ENCODE data around the gene SLC30A7.
"Not testable (repeated sequence)": the region's sequence is repeated elsewhere in the genome, so short reads cannot be mapped to it uniquely, and the experiment has no call there.

Gene SLC30A7

DNA sequence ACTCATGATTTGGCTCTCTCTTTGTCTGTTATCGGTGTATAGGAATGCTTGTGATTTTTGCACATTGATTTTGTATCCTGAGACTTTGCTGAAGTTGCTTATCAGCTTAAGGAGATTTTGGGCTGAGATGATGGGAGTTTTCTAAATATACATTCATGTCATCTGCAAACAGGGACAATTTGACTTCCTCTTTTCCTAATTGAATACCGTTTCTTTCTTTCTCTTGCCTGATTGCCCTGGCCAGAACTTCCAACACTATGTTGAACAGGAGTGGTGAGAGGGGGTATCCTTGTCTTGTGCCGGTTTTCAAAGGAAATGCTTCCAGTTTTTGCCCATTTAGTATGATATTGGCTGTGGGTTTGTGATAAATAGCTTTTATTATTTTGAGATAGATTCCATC is 50.2 kb downstream of the SLC30A7 start:
- H3K27me3 ChIP-seq (ENCODE audit: control insufficient read depth, insufficient read depth, low read length); H3K9ac ChIP-seq (ENCODE audit: low read depth, low read length); H3K36me3 ChIP-seq (ENCODE audit: control insufficient read depth, insufficient read depth, low read length); H3K9me3 ChIP-seq (ENCODE audit: control insufficient read depth, insufficient read depth, low read length); H3K4me3 ChIP-seq (ENCODE audit: low read depth, low read length): not testable (repeated sequence)
- peaks cover 18% of the 10 kb centered on the region for H3K4me1 ChIP-seq (ENCODE audit: control insufficient read depth, insufficient read depth, low read length)

DNA sequence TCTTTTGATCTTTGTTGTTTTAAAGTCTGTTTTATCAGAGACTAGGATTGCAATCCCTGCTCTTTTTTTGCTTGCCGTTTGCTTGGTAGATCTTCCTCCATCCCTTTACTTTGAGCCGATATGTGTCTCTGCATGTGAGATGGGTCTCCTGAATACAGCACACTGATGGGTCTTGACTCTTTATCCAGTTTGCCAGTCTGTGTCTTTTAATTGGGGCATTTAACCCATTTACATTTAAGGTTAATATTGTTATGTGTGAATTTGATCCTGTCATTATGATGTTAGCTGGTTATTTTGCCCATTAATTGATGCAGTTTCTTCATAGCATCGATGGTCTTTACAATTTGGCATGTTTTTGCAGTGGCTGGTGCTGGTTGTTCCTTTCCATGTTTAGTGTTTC is 51.9 kb downstream of the SLC30A7 start:
- H3K9ac ChIP-seq (ENCODE audit: low read depth, low read length); H3K27me3 ChIP-seq (ENCODE audit: control insufficient read depth, insufficient read depth, low read length); H3K9me3 ChIP-seq (ENCODE audit: control insufficient read depth, insufficient read depth, low read length); H3K4me3 ChIP-seq (ENCODE audit: low read depth, low read length); H3K36me3 ChIP-seq (ENCODE audit: control insufficient read depth, insufficient read depth, low read length): not testable (repeated sequence)
- H3K4me1 ChIP-seq (ENCODE audit: control insufficient read depth, insufficient read depth, low read length), result peaks cover 28% of the 10 kb centered on the region

DNA sequence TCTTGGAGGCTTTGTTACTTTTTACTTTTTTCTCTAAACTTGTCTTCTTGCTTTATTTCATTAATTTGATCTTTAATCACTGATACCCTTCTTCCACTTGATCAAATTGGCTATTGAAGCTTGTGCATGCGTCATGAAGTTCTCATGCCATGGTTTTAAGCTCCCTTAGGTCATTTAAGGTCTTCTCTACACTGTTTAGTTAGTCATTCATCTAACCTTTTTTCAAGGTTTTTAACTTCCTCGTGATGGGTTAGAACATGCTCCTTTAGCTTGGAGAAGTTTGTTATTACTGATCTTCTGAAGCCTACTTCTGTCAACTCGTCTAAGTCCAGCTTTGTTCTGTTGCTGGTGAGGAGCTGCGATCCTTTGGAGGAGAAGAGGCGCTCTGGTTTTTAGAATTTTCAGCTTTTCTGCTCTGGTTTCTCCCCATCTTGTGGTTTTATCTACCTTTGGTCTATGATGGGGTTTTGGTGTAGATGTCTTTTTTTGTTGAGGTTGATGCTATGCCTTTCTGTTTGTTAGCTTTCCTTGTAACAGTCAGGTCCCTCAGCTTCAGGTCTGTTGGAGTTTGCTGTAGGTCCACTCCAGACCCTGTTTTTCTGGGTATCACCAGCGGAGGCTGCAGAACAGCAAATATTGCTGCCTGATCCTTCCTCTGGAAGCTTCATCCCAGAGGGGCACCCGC is 53.0 kb downstream of the SLC30A7 start:
- H3K27me3 ChIP-seq (ENCODE audit: control insufficient read depth, insufficient read depth, low read length); H3K9me3 ChIP-seq (ENCODE audit: control insufficient read depth, insufficient read depth, low read length); H3K36me3 ChIP-seq (ENCODE audit: control insufficient read depth, insufficient read depth, low read length); H3K9ac ChIP-seq (ENCODE audit: low read depth, low read length); H3K4me3 ChIP-seq (ENCODE audit: low read depth, low read length): not testable (repeated sequence)
- H3K4me1 ChIP-seq (ENCODE audit: control insufficient read depth, insufficient read depth, low read length), result peaks cover 38% of the 10 kb centered on the region

DNA sequence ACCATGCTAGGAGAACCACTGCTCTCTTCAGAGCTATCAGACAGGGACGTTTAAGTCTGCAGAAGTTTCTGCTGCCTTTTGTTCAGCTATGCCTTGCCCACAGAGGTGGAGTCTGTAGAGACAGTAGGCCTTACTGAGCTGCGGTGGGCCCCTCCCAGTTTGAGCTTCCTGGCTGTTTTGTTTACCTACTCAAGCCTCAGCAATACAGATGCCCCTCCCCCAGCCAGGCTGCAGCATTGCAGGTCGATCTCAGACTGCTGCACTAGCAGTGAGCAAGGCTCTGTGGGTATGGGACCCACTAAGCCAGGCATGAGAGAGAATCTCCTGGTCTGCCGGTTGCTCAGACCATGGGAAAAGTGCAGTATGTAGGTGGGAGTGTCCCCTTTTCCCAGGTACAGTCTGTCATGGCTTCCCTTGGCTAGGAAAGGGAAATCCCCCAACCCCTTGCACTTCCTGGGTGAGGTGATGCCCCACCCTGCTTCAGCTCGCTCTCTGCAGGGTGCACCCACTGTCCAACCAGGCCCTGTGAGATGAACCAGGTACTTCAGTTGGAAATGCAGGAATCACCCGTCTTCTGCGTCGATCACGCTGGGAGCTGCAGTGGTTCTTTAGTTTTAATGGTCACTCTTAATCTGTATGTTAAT is 53.7 kb downstream of the SLC30A7 start:
- not testable (repeated sequence) for H3K27me3 ChIP-seq (ENCODE audit: control insufficient read depth, insufficient read depth, low read length); H3K9me3 ChIP-seq (ENCODE audit: control insufficient read depth, insufficient read depth, low read length); H3K36me3 ChIP-seq (ENCODE audit: control insufficient read depth, insufficient read depth, low read length)
- H3K4me3 ChIP-seq (ENCODE audit: low read depth, low read length), result peak overlapping the region; percentile 37
- H3K4me1 ChIP-seq (ENCODE audit: control insufficient read depth, insufficient read depth, low read length), result peaks cover 44% of the 10 kb centered on the region
- H3K9ac ChIP-seq (ENCODE audit: low read depth, low read length), result peak overlapping the region; percentile 12

DNA sequence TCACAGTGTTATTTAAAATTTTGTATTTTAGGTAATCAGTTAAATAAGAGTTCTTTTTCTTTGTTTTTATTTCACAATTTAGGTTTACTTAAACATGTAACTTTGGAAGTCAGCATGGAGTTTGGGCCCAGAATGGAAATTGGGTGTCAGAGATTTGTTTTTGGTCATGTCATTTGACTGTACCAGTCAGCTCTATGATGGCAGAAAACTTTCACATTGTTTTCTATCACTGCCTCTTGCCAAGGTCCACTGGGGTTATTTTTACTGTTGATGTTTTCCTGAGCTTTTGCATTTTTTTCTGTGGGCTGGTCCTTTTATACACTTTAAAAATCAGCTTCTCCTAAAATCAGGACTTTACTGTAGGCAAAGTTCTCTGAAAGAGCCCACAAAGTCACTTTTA is 54.4 kb downstream of the SLC30A7 start:
- Histone ChIP-seq H3K9ac (ENCODE audit: low read depth, low read length) (no peak overlapping the region), H3K9me3 (ENCODE audit: control insufficient read depth, insufficient read depth, low read length) (no peaks in the 10 kb centered on the region), H3K4me3 (ENCODE audit: low read depth, low read length) (no peak overlapping the region), H3K27me3 (ENCODE audit: control insufficient read depth, insufficient read depth, low read length) (no peaks in the 10 kb centered on the region), H3K4me1 (ENCODE audit: control insufficient read depth, insufficient read depth, low read length) (peaks cover 48% of the 10 kb centered on the region), H3K36me3 (ENCODE audit: control insufficient read depth, insufficient read depth, low read length) (no peaks in the 10 kb centered on the region)

DNA sequence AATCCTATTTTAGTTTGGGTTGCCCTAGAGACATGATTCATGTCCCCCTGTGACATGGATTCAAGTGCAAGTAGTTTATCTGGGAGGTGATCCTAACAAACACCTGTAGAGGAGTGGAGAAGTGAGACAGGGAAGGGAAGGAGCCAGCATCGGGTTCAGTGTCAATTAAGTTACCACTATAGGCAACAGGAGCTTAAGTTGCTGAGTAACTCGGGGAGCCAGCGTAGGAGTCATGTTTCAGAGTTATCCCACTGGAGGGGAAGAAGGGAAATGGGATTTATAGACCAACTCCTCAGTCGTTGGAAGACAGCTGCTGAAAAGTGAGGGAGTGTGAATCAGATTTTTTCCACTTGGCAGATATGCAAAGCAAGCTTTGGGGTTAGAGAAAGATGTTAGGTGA is 54.9 kb downstream of the SLC30A7 start:
- Histone ChIP-seq H3K4me3 (ENCODE audit: low read depth, low read length) (no peak overlapping the region), H3K9ac (ENCODE audit: low read depth, low read length) (no peak overlapping the region), H3K4me1 (ENCODE audit: control insufficient read depth, insufficient read depth, low read length) (peaks cover 52% of the 10 kb centered on the region)

DNA sequence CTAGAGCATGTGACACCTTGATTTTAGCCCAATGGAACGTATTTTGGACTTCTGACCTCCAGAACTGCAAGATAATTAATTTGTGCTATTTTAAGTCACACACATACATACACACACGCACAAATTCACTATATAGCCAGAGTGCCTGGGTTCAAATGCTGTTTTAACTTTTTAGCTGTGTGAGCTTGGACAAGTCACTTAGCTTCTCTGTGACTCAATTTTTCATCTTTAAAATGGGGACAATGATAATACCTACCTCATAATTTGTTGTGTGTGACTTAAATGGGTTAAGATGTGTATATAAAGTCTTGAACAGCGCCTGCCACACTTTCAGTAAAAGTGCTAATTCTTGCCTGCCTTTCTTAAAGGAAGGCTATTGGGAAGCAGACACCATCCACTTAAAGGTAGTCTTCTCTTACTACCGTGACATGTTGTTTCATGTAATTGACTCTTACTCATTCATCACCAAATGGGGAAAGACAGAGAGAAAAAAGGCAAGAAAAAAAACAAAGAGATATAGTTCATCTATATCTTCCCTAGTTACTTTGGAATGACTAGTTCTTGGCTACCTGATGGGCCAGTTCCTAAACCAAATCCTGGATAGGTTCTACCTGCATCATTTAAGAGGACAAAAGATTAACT is 56.3 kb downstream of the SLC30A7 start:
- Histone ChIP-seq H3K4me3 (ENCODE audit: low read depth, low read length) (no peak overlapping the region), H3K27me3 (ENCODE audit: control insufficient read depth, insufficient read depth, low read length) (no peaks in the 10 kb centered on the region), H3K9me3 (ENCODE audit: control insufficient read depth, insufficient read depth, low read length) (no peaks in the 10 kb centered on the region), H3K4me1 (ENCODE audit: control insufficient read depth, insufficient read depth, low read length) (peaks cover 52% of the 10 kb centered on the region), H3K36me3 (ENCODE audit: control insufficient read depth, insufficient read depth, low read length) (no peaks in the 10 kb centered on the region), H3K9ac (ENCODE audit: low read depth, low read length) (no peak overlapping the region)

More for the DNA sequence above, 54.9 kb downstream of the SLC30A7 start:
- H3K36me3 ChIP-seq (ENCODE audit: control insufficient read depth, insufficient read depth, low read length), result no peaks in the 10 kb centered on the region
- H3K9me3 ChIP-seq (ENCODE audit: control insufficient read depth, insufficient read depth, low read length), result no peaks in the 10 kb centered on the region
- no peaks in the 10 kb centered on the region for H3K27me3 ChIP-seq (ENCODE audit: control insufficient read depth, insufficient read depth, low read length)

DNA sequence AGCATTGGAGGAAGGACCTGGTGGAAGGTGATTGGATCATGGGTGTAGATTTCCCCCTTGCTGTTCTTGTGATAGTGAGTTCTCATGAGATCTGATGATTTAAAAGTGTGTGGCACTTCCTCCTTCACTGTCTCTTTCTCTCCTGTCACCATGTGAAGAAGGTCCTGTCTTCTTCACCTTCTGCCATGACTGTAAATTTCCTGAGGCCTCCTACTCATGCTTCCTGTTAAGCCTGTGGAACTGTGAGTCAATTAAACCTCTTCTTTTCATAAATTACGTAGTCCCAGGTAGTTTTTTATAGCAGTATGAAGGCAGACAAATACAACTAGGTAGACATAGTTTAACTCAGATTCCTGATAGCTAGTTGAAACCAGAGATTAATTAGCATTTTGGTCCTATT is 57.1 kb downstream of the SLC30A7 start:
- not testable (repeated sequence) for H3K36me3 ChIP-seq (ENCODE audit: control insufficient read depth, insufficient read depth, low read length); H3K4me3 ChIP-seq (ENCODE audit: low read depth, low read length); H3K27me3 ChIP-seq (ENCODE audit: control insufficient read depth, insufficient read depth, low read length); H3K9ac ChIP-seq (ENCODE audit: low read depth, low read length); H3K9me3 ChIP-seq (ENCODE audit: control insufficient read depth, insufficient read depth, low read length)
- H3K4me1 ChIP-seq (ENCODE audit: control insufficient read depth, insufficient read depth, low read length), result peaks cover 52% of the 10 kb centered on the region

DNA sequence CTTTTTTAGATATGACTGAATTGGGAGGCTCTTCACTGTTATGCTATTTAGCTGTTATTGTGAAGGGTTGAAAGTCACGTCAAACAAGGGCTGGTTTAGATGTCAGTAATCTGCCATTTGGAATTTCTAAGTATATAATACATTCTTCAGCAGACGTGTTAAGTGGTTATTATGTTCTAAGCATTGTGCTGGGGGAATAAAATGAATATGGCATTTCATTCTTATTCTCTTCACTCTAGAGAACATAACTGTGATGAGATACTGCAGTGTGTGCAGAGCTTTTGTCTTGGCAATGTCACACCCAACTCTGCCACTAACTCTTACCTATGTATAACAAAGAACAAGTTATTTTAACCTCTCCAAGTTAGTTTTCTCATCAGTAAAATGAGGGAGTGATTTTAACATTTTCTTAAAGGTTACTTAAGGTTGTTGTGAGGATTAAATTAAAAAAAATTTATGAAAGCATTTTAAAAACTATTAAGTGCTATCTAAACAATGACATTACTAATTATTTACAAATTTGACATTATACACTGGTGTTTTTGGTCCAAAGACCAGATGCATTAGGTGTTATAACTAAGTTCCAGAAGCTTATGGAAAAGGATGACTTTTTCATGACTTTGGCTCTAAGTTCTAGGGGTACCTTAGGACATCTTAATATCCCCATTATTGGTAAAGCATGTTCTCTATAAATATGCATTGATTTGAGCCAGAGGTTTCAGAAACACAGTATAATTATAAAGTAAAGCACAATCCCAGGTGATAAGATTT is 58.3 kb downstream of the SLC30A7 start:
- no peak overlapping the region for H3K4me3 ChIP-seq (ENCODE audit: low read depth, low read length)
- H3K9me3 ChIP-seq (ENCODE audit: control insufficient read depth, insufficient read depth, low read length), result no peaks in the 10 kb centered on the region
- no peak overlapping the region for H3K9ac ChIP-seq (ENCODE audit: low read depth, low read length)
- no peaks in the 10 kb centered on the region for H3K36me3 ChIP-seq (ENCODE audit: control insufficient read depth, insufficient read depth, low read length)
- H3K27me3 ChIP-seq (ENCODE audit: control insufficient read depth, insufficient read depth, low read length), result no peaks in the 10 kb centered on the region
- peaks cover 50% of the 10 kb centered on the region for H3K4me1 ChIP-seq (ENCODE audit: control insufficient read depth, insufficient read depth, low read length)

DNA sequence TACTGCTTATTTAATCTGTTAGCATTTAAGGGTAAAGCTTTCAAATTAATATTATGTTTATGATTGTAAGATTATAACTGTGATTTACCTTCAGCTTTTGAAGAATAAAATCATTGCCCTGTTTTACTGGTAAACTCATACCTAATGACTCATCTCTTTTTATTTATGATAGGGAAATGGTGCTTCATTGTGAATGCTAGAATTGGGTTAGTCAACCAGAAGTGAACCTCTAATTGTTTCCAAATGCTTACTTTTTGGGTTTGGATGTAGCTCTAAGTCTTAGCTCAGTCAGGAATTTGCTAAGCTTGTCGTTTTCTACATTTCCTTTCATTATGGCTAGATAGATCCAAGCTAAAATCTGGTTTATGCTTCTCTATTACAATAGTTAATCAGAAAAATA is 59.4 kb downstream of the SLC30A7 start:
- H3K4me1 ChIP-seq (ENCODE audit: control insufficient read depth, insufficient read depth, low read length), result peaks cover 42% of the 10 kb centered on the region
- H3K27me3 ChIP-seq (ENCODE audit: control insufficient read depth, insufficient read depth, low read length), result no peaks in the 10 kb centered on the region
- no peaks in the 10 kb centered on the region for H3K36me3 ChIP-seq (ENCODE audit: control insufficient read depth, insufficient read depth, low read length)
- H3K9me3 ChIP-seq (ENCODE audit: control insufficient read depth, insufficient read depth, low read length), result no peaks in the 10 kb centered on the region
- H3K4me3 ChIP-seq (ENCODE audit: low read depth, low read length), result no peak overlapping the region
- no peak overlapping the region for H3K9ac ChIP-seq (ENCODE audit: low read depth, low read length)

DNA sequence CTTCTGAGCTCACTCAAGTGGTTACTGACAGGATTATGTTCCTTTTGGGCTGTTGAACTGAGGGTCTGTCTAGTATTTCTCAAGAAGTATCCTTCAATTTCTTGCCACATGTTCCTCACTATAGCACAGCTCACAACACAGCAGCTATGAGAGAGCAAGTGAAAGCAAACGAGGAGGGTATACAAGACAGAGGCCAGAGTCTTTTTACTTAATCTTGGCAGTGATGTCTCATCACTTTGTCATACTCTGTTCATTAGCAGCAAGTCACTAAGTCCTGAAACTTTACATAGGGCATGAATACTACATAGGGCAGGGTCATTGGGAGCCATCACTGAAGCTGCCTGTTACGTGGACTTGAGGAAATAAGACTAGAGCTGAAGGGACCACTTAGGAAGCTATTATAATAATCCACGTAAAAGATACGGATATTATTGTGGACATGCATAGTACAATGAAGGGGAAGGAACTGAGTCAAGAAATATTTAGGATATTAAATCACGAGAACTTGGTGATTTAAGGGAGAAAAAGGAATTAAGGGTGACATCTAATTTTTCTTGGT is 63.7 kb downstream of the SLC30A7 start:
- Histone ChIP-seq H3K36me3 (ENCODE audit: control insufficient read depth, insufficient read depth, low read length) (no peaks in the 10 kb centered on the region), H3K4me3 (ENCODE audit: low read depth, low read length) (no peak overlapping the region), H3K9me3 (ENCODE audit: control insufficient read depth, insufficient read depth, low read length) (no peaks in the 10 kb centered on the region), H3K4me1 (ENCODE audit: control insufficient read depth, insufficient read depth, low read length) (peaks cover 8% of the 10 kb centered on the region), H3K9ac (ENCODE audit: low read depth, low read length) (no peak overlapping the region), H3K27me3 (ENCODE audit: control insufficient read depth, insufficient read depth, low read length) (no peaks in the 10 kb centered on the region)
